Measurements from ENCODE around the gene PSMB5. TPM values are rescaled to one million over a fixed set of nuclear protein-coding genes. Genes with fewer than 3 reads are reported as not detected.

The PSMB5 gene
- total and polyA plus RNA-seq, 2 of the 13 experiments (the other 11 are each of a cell fraction or from before 2014, with no cell fraction given): 705 to 871 TPM

GRCh38 chr14:23009939-23010726 is 24.6 kb downstream of the PSMB5 start, which contains the start of gene C14orf93 (continued):
- TF ChIP-seq NCOR1 (IDR thresholded peaks at IDR 0.05; ENCODE audit: borderline replicate concordance, low read length) (0 out of 2 replicates have a peak, but pooled peaks have one; percentile 9), ZNF607 (CRISPR knock-in tag; IDR thresholded peaks at IDR 0.05; ENCODE audit: borderline replicate concordance) (peak; percentile 90), JUN (CRISPR knock-in tag; IDR thresholded peaks at IDR 0.05) (0 out of 2 replicates have a peak, but pooled peaks have one; percentile 43), KLF6 (CRISPR knock-in tag; IDR thresholded peaks at IDR 0.05) (no peak), ZNF414 (CRISPR knock-in tag; IDR thresholded peaks at IDR 0.05) (peak; percentile 66; the same call in 1 of the 2 replicates), POGK (CRISPR knock-in tag; conservative IDR thresholded peaks at IDR 0.05) (peak; percentile 49; the same call in 1 of the 2 replicates), THAP7 (CRISPR knock-in tag; IDR thresholded peaks at IDR 0.05) (peak; percentile 76; the same call in 1 of the 2 replicates), KAT7 (CRISPR knock-in tag; IDR thresholded peaks at IDR 0.05; ENCODE audit: borderline replicate concordance) (peak; percentile 91), NFYB (CRISPR knock-in tag; IDR thresholded peaks at IDR 0.05) (peak; percentile 65), RBFOX2 (IDR thresholded peaks at IDR 0.05; ENCODE audit: low read depth, low read length) (peak; percentile 90), ZBTB7A (CRISPR knock-in tag; IDR thresholded peaks at IDR 0.05) (peak; percentile 92)
- TF ChIP-seq, protein P1, sequence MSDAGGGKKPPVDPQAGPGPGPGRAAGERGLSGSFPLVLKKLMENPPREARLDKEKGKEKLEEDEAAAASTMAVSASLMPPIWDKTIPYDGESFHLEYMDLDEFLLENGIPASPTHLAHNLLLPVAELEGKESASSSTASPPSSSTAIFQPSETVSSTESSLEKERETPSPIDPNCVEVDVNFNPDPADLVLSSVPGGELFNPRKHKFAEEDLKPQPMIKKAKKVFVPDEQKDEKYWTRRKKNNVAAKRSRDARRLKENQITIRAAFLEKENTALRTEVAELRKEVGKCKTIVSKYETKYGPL (CRISPR knock-in tag; IDR thresholded peaks at IDR 0.05): peak; percentile 10; the same call in 1 of the 2 replicates
